WI38 (cell line): ENCODE data around the gene UTP18.
"Not testable (repeated sequence)": the region's sequence is repeated elsewhere in the genome, so short reads cannot be mapped to it uniquely, and the experiment has no call there.

ENCODE experiments used
- H3K4me3 ChIP-seq: 2 replicates; pipeline ENCODE4 v1.5.1; 2011; ENCODE audit warnings: low read depth, mild to moderate bottlenecking, control low read depth, low read length
- TF ChIP-seq, protein P1 (sequence below): IDR thresholded peaks from 2 replicates; pipeline ENCODE4 v1.5.1; 2012; ENCODE audit warnings: low read depth, mild to moderate bottlenecking, control low read depth, low read length

Gene UTP18

DNA sequence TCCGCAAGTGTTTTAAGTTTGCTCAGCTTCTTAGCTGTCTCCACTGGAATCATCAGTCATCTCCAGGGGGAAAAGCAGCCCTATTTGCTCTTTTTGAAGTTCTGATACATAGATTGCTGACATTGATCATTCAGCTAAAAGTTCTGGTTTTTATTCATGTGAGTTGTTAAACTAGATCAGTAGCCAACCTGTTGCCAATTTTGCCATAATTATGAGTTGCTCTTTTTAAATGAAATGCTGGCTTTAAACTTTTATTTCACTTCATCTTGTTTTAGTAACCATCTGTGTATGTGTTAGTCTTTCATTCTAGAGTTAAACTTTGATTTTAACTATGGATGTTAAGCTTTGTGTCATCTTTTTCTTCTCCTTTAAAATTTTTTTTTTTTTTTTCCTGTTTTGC, 12.5 kb downstream of the UTP18 start:
- H3K4me3 ChIP-seq: no peak overlapping the region
- TF ChIP-seq, protein P1, sequence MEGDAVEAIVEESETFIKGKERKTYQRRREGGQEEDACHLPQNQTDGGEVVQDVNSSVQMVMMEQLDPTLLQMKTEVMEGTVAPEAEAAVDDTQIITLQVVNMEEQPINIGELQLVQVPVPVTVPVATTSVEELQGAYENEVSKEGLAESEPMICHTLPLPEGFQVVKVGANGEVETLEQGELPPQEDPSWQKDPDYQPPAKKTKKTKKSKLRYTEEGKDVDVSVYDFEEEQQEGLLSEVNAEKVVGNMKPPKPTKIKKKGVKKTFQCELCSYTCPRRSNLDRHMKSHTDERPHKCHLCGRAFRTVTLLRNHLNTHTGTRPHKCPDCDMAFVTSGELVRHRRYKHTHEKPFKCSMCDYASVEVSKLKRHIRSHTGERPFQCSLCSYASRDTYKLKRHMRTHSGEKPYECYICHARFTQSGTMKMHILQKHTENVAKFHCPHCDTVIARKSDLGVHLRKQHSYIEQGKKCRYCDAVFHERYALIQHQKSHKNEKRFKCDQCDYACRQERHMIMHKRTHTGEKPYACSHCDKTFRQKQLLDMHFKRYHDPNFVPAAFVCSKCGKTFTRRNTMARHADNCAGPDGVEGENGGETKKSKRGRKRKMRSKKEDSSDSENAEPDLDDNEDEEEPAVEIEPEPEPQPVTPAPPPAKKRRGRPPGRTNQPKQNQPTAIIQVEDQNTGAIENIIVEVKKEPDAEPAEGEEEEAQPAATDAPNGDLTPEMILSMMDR: no peak

DNA sequence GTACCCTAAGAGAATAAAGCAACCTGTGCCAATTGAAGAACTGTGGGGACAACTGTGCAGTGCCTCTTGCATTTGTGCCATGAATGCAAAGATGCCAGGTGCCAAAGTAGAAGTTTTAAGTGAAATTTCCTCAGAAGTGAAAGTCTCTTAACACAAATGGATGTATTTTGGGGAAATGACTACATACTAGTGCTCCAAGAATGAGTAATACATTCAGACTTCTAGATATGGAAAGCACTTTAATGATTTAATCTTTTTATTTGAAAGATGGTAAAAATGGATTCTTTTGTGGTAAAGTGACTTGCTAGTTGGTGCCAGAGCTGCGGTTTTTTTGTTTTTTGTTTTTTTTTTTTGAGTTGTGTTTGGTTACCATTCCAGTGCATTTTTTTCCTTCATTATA, 15.0 kb downstream of the UTP18 start:
- TF ChIP-seq, protein P1: no peak
- H3K4me3 ChIP-seq: no peak overlapping the region

DNA sequence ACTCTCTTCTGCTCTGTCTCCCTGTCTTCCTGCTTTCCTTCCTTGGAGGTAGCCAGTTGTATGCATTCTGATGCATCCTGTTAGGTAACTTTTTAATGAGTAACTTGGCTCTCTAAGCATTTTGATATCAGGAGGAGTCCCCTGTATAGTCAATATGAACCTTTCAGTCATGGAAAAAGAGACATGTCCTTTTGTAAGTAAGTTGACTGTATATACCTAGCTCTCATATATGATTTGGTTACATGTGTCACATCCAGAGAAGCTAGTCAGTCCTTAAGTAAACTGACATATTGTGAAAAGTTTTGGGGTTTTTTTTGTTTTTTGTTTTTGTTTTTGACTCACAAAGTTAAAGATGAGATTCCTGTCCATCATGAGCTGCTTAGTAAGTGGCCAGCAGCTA, 18.8 kb downstream of the UTP18 start:
- TF ChIP-seq, protein P1: no peak
- no peak overlapping the region for H3K4me3 ChIP-seq

DNA sequence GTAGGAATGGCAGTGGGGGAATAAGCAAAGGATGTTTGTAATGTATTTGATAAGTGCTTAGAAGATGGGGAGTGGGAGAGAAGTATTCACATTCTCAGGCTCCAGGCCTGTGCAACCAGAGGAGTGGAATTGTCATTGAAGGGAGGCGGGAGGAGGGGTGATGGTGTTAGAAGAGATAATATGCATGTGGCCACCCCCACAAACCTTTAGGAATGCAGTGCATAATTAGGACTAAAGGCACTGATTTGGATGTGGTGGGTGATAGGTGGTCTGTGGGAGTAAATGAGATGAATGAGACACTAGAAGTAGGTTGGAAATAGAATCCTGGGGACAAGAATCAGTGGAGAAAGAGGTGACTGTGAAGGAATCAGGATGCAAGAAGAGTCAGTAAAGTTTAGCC, 27.1 kb downstream of the UTP18 start:
- TF ChIP-seq, protein P1: no peak
- H3K4me3 ChIP-seq: no peak overlapping the region

DNA sequence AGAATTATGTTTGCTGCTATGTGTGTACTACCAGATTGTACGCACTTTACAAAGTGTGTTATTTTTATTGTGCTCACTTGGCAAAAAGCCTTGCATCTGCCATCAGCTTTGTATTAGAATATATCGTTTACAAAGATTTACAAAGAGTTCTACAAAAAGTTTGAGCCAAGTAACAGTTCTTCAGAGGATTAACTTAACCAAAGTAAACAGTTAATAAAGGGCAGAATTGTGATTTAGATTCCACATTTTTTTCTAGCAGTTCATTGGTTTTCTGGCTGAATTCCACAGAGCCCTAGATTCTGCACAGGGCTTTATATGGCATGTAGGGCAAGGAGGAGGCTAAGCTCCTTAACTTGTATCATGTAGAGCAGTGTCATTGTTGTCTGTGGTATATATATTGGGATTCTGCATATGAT, 29.4 kb downstream of the UTP18 start:
- no peak overlapping the region for H3K4me3 ChIP-seq
- TF ChIP-seq, protein P1: no peak

DNA sequence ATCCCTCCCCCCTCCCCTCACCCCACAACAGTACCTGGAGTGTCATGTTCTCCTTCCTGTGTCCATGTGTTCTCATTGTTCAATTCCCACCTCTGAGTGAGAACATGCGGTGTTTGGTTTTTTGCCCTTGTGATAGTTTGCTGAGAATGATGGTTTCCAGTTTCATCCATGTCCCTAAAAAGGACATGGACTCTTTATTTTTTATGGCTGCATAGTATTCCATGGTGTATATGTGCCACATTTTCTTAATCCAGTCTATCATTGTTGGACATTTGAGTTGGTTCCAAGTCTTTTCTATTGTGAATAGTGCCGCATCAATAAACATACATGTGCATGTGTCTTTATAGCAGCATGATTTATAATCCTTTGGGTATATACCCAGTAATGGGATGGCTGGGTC, 34.0 kb downstream of the UTP18 start:
- H3K4me3 ChIP-seq: not testable (repeated sequence)

DNA sequence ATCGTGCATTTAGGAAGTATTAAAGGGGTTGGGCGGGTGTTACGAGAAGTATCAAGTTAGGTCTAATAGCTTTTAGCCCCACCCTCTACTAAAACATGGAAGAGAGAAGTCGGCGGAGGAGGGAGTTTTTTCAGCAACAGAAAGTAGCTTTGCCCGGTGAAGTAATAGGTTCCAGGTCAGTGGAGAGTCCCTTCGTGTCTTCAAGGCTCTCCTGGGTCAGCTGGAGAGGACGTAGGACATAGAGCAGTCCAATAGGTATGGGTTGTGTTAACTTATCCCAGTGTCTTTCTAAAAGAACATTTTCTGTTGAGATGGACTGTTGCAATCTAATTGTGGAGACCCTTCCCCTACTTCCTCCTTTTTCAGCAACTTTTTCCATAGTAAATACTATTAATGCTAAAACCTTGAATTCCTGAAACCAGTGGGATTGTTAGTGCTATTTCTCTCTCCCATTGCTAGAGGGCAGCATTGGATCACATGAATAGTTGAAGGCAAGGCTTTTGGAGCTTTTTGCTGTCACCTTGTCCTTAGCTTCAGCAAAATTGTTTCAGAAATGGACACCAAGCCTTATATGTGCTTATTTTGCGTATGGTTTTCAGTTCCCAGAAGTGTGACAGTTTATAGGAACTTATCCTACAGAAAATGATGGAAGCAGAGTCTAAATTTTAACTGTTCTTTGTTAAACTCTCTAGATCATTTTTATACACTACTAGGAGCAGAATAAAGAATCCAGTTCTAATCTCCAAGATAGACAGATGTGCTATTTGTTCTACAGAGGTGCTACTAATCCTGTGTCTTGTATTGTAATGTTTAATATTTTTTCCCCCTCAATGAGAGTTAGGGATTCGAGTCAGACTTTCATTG, 38.4 kb downstream of the UTP18 start:
- H3K4me3 ChIP-seq: no peak overlapping the region
- TF ChIP-seq, protein P1: peak; percentile 58

DNA sequence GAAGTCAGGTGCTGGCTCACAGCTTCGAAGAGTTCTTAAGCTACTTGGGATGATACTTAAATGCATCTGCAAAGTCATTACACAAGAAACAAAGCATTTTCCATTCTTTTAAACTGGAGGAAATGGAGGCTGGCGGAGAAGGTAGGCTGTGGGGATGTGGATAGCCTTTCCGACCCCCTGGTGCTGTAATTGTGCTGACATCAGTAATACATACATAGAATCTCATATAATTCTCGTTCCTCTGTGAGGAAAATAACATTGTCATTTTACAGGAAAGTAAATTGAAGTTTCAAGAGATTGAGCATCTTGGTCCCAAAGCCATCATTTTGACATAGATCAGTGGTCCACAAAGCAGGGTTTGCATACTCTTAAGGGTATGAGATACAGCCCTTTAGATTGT, 39.5 kb downstream of the UTP18 start:
- H3K4me3 ChIP-seq: no peak overlapping the region
- TF ChIP-seq, protein P1: no peak
